Tibial artery (tissue), 4 donors: ENCODE results near the gene AGAP3.

Experiments used
- DNase-seq, 2 donors: peaks; one replicate each; pipeline ENCODE4 v3.0.0-alpha.2; 2019
- H3K27ac ChIP-seq, 2 donors: fragments of 200-600 bp; sonication (generic) in 1 of 2; 1 replicate in 1 of 2; 2 replicates in 1 of 2; pipeline ENCODE4 v1.5.1; 2018 to 2019; ENCODE audit warnings: mild to moderate bottlenecking in 1 of 2
- H3K27me3 ChIP-seq, 2 donors: fragments of 200-600 bp; sonication (generic) in 1 of 2; one replicate each; pipeline versions ENCODE4 v1.5.1 to v1.6.0; 2016 to 2019
- H3K36me3 ChIP-seq, 3 donors: fragments of 200-600 bp; sonication (generic) in 2 of 3; one replicate each; pipeline ENCODE4 v1.5.1; 2016 to 2019; ENCODE audit warnings: mild to moderate bottlenecking in 2 of 3
- H3K4me1 ChIP-seq, 4 donors: fragments of 200-600 bp; sonication (generic) in 2 of 4; 1 replicate in 3 of 4; 2 replicates in 1 of 4; pipeline ENCODE4 v1.5.1; 2016 to 2019
- H3K4me3 ChIP-seq, 2 donors: fragments of 200-600 bp; sonication (generic) in 1 of 2; 1 replicate in 1 of 2; 2 replicates in 1 of 2; pipeline ENCODE4 v1.5.1; 2018 to 2019; ENCODE audit warnings: mild to moderate bottlenecking in 2 of 2
- H3K9me3 ChIP-seq, 3 donors: fragments of 200-600 bp; sonication (generic) in 1 of 3; one replicate each; pipeline ENCODE4 v1.5.1; 2016 to 2019
- intact Hi-C: fragments of 100-400 bp; cut with DNase I; formaldehyde crosslinking; loops from one replicate; pipeline ENCODE4 v1.15.0; 2023; ENCODE audit warnings: low total_unique reads
- TF ChIP-seq, protein P1 (sequence below), 2 experiments: fragments of 200-600 bp in 1 of 2; fragments of 450-650 bp in 1 of 2; IDR thresholded peaks; one replicate each; pipeline ENCODE4 v1.5.1; 2017 to 2019; ENCODE audit warnings: antibody characterized with exemption in 2 of 2, mild to moderate bottlenecking in 1 of 2, moderate library complexity in 1 of 2

AGAP3 gene

DNA sequence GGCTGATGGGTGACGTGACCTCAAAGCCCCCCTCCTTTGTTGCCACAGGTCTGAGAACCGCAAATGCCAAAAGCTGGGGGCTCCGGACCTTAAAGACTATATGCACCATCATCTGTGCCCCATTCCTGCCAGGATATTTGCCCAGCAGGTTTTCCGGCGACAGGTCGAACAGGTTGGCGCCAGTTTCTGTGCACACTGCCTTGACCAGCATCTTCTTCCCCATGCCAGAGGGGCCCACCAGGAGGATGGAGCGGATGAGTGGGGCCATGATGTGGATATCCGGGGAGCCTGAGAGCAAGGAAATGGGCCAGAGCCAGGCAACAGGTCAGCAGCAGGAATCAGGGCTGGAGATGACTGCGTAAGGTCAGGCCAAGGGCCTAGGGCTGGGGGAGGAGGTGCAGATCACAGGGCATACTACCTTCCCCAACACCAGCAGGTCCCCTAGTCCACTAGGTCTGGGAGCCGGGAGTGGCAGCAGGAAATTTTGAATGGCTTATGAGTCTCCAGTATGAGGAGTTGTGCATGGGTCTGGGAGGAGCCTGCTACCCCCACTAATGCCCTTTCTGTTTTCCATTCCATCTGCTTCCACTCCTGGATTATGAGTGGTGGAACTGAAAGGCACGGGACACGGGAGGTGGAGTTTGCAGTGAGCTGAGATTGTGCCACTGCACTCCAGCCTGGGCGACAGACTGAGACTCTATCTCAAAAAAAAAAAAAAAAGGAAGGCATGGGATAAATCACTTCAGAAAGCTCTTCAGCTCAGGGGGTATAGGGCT is 107.1 kb downstream of the AGAP3 start:
- Histone ChIP-seq H3K4me3 (no peak overlapping the region), H3K4me1 (no peaks in the 10 kb centered on the region), H3K36me3 (no peaks in the 10 kb centered on the region), H3K9me3 (no peaks in the 10 kb centered on the region), H3K27ac (no peak overlapping the region), H3K27me3 (peaks cover 0 to 37% of the 10 kb centered on the region in 2 donors)
- intact Hi-C loops, result no loop called here
- TF ChIP-seq, protein P1, sequence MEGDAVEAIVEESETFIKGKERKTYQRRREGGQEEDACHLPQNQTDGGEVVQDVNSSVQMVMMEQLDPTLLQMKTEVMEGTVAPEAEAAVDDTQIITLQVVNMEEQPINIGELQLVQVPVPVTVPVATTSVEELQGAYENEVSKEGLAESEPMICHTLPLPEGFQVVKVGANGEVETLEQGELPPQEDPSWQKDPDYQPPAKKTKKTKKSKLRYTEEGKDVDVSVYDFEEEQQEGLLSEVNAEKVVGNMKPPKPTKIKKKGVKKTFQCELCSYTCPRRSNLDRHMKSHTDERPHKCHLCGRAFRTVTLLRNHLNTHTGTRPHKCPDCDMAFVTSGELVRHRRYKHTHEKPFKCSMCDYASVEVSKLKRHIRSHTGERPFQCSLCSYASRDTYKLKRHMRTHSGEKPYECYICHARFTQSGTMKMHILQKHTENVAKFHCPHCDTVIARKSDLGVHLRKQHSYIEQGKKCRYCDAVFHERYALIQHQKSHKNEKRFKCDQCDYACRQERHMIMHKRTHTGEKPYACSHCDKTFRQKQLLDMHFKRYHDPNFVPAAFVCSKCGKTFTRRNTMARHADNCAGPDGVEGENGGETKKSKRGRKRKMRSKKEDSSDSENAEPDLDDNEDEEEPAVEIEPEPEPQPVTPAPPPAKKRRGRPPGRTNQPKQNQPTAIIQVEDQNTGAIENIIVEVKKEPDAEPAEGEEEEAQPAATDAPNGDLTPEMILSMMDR (IDR thresholded peaks at IDR 0.05), result no peak
- no peak for DNase-seq
